HL-60 (cell line): ENCODE measurements around the gene MRPS7.

Source experiments
- CTCF ChIP-seq: IDR thresholded peaks from one replicate; pipeline ENCODE4 v1.5.1; 2011; ENCODE audit warnings: low read length, control low read depth, inconsistent platforms; ENCODE audit not compliant: insufficient read depth
- POLR2AphosphoS5 ChIP-seq: IDR thresholded peaks from 2 replicates; pipeline ENCODE4 v1.6.1; 2012; ENCODE audit warnings: low read depth
- REST ChIP-seq: IDR thresholded peaks from 2 replicates; pipeline ENCODE4 v1.6.1; 2012; ENCODE audit warnings: low read depth; ENCODE audit not compliant: insufficient replicate concordance
- SPI1 ChIP-seq: IDR thresholded peaks from 2 replicates; pipeline ENCODE4 v1.6.1; 2012; ENCODE audit warnings: low read depth, mild to moderate bottlenecking, borderline replicate concordance

GRCh38 chr17:75261336-75262111 is at the start of gene MRPS7, which contains the start of gene GGA3:
- TF ChIP-seq CTCF = no peak
- TF ChIP-seq POLR2AphosphoS5 = peak; percentile 72
- TF ChIP-seq REST = peak; percentile 55
- TF ChIP-seq SPI1 = no peak
